GM19397 (cell line): ENCODE data around the gene GRK2.
A peak's percentile ranks its signal among the peaks of the same experiment; 100 is the strongest.
"Not testable (repeated sequence)": the region's sequence is repeated elsewhere in the genome, so short reads cannot be mapped to it uniquely, and the experiment has no call there.

ENCODE experiments used
- ATAC-seq: cut with Tn5 transposase; IDR thresholded peaks from one replicate; pipeline ENCODE4 v1.9.1; 2021; ENCODE audit warnings: mild to moderate bottlenecking, moderate library complexity; ENCODE audit not compliant: unreplicated experiment

GRK2 gene

DNA sequence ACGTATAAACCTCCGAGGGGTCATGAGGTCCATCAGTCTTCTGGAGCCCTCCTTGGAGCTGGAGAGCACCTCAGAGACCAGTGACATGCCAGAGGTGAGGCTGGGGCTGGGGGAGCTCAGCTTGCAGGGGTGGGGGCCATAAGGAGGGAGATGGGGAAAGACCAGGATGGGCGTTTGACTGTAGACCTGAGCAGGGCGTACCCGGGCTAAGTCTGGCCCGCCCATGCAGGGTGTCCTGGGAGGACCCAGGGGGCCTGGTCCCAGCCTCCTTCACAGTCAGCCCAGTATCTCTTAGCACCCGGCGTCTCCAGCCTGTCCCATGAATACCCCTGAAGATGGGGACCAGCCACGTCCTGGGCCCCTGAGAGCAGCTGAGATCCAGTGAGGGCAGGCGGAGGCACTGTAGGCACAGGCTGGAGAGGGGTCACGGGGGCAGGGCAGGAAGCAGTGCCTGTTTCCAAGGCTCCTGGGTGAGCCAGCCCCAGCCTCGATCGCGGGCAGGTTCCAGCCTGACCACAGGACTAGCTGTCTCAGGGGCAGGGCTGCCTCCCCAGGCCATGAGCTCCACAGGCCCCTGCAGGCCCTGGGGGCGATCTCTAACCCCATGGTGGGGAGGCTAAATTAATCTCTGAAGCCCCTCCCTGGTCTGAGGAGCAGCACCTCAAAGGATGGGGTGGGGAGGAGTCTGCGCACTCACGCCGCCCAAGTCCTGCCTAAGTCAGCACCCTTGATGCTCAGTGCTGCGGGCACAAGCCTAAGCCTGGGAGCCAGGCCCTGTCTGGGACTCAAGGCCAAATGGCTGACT, 44.2 kb downstream of the GRK2 start:
- ATAC-seq, result no peak

DNA sequence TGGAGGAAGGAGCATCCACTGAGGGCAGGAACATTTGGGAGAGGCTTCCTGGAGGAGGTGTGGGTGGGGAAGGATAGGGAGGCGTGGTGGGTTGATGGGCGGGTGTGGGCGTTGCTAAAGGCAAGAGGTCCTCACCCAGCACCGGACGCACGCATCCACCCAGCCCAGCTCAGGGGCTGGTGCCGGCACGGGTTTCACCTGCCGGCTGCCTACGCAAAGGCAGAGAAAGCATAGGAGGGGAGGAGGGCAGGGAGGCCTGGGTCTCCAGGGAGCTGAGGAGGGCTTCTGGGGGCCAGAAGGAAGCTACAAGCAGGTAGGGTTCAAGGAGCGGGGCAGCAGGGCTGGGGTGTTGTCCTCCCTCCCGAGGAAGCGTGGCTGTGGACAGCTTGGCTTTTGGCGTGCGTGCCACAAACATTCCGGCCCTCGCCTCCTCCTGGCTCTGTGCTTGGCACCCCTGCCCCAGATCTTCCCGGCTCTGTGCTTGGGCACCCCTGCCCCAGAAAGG, 44.8 kb downstream of the GRK2 start:
- ATAC-seq, result no peak

DNA sequence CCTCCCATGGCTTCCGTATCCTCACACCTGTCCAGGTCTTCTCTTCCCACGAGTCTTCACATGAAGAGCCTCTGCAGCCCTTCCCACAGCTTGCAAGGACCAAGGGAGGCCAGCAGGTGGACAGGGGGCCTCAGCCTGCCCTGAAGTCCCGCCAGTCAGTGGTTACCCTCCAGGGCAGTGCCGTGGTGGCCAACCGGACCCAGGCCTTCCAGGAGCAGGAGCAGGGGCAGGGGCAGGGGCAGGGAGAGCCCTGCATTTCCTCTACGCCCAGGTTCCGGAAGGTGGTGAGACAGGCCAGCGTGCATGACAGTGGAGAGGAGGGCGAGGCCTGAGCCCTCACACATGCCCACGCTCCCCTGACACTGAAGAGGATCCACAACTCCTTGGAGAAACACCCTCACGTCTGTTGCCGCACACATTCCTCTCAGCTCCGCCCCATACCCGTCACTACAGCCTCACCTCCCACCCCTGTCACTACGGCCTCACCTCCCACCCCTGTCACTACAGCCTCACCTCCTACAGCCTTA, 45.3 kb downstream of the GRK2 start:
- no peak for ATAC-seq

DNA sequence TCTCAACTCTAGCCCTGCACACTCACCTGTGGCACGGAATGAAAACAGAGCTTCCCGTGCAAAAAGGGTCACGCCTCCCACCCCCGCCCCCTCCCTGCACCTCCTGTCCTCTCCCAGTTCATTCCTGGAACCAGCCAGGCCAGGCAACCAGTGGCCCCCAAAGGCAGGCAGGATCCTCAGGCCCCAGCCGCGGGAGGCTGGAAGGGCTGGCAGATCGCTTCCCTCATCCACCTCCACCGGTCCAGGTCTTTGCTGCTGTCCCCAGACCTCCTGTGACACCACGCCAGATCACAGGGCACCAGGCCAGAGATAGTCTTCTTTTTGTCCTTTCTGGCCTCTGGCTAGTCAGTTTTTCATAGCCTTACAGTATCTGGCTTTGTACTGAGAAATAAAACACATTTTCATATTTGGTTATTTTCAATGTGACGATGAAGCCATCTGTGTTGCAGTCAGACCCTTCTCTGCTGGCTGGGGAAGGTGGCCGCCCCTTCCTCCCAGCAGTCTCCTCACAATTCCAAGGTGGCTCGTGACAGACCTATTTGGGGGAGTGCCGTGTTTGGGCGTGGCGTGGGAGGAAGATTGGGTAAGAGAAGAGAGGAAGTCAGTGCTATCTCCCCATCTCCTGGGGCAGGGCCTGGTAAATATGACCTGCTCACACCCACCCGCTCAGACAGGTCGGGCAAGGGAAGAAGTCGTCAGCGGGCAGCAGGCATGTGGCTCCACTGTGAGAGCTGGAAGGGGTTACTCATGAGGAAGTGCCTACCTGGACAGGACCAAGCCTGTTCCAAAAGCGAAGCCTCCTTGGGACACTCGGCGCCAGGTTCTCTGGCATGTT, 46.1 kb downstream of the GRK2 start:
- no peak for ATAC-seq

DNA sequence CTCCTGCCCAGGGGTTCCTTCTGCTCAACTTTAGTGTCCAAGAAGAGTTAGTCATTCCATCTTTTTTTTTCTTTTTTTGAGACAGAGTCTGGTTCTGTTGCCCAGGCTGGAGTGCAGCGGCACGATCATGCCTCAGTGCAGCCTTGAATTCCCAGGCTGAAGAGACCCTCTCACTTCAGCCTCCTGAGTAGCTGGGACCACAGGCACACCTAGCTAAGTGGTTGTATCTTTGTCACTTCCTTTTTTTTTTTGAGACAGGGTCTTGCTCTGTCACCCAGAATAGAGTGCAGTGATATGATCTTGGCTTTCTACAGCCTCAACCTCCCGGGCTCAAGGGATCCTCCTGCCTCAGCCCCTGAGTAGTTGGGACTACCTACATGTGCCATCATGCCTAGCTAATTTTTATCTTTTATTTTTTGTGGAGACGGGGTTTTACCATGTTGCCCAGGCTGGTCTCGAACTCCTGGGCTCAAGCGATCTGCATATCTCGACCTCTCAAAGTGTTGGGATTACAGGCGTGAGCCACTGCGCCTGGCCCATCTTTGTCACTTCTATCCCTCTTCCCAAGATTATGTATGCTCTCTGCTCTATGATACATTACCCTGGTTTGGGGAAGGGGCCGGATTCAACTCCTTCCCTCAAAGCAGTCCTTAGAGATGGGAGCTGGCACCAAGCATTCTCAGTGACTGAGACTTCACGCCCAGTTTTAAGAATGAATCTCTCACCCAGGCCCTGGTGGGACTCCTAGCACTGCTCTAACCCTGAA, 47.0 kb downstream of the GRK2 start:
- ATAC-seq, result no peak

DNA sequence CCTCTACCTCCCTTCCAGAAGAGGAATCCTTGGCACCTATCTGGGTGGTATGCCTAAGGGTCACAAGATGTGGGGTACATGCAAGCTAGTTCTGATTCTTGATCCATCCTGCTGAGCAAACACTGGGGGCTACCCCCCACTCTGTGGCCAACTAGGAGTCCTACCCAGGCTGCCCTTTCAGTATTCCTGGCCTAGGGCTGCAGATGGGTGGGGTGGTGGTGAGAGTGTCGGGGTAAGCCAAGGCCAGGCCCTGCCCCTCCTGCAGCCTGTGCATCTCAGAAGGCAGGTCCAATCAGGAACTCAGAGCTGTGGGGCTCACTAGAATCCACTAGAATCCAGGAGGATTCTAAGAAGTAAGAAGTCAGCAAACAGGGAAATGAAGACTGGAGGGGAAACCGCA, 47.9 kb downstream of the GRK2 start:
- ATAC-seq, result no peak

DNA sequence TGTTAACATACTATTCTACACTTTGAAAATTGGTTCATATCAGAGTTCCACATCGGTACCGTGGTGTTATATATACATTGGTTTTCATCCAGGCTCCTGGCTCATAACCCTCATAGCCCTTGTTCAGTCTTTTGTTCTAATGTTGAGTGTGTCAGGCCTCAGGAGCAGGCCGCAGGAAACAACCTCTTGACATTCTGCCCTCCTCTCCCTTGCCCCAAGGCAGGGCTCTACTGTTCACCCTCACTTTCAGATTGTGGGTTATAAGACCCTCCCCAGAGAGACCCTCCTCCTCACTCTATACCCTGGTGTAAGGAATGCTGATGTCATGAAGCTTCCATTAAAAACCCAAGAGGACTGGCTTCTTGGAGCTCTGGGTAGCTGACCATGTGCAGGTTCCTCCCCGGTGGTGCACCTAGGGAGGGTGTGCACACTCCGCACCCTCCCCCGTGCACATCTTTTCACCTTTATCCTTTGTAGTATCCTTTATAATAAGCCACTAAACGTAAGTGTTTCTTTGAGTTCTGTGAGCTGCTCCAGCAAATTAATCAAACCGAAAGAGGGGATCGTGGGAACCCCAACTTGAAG, 49.1 kb downstream of the GRK2 start:
- no peak for ATAC-seq

DNA sequence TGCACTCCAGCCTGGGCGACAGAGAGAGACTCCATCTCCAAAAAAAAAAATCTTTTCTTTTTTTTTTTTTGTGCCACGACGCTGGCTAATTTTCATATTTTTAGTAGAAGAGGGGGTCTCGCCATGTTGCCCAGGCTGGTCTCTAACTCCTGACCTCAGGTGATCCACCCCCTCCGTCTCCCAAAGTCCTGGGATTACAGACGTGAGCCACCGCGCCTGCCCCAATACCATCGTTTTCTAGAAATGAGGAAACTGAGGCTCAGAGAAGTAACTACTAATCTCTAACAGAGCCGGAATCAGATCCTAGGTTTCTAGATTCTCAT, 50.6 kb downstream of the GRK2 start:
- no peak for ATAC-seq

DNA sequence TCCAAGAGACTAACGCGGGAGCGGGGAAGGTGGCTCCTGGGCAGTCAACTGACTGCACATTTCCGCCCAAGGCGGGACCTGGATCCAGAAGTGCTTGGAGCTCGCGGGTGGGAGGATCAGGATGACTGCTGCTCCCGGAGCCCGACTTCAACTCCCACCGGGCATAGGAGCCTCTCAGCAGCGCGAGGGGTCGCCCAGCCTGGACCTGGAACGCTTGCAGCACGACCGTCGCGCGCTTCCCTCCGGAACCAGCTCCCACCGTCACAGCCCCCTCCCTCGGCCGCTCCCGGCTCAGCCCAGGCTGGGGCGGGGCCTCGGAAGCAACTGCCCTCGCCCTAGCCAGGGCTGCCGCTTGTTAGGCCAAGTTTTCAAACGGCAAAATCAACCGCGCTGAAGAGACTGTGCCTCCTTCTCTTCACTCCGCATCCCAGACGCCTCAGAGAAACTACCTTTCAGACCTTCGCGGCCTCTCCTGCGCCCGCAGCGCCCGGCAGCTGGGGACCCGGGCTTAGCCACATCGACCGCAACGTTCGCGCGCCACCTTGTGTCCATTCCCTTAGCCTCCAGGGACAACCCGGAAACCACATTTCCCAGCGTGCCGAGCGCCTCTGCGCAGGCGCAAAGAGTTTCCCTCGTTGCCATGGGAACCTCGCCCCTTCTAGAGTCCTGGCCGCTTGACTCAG, 51.1 kb downstream of the GRK2 start:
- peak; percentile 79 for ATAC-seq

DNA sequence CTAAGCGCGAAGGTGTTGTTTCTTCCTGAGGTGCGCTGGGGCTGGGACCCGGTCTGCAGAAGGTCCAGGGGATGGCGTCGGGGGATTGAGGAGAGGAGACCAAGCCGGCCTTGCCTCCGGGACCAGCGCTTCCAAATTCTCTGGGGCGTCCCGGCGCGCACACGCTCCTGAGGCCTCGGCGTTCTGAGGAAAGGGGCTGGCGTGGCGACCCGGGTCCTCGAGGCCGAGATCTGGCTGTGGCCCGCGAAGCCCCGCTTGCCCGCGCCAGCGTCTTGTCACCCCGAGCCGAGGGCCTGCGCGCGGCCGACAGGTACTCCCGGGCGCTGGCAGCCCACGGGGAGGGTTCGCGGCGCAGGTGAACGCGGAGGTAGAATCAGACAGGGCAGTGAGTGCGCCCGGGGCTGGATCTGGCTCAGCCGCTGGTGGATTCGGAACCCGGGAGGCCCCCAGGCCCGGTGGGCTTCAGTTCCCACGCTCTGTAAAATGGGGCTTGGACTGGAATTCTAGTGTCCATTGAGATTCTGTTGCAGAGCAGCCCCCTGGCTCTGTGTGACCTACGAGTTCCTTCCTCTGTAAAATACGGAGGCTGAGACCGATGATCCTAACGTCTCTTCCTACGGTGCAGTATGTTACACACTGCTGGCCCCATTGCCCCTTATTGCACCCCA, 51.7 kb downstream of the GRK2 start:
- peak; percentile 20 for ATAC-seq

DNA sequence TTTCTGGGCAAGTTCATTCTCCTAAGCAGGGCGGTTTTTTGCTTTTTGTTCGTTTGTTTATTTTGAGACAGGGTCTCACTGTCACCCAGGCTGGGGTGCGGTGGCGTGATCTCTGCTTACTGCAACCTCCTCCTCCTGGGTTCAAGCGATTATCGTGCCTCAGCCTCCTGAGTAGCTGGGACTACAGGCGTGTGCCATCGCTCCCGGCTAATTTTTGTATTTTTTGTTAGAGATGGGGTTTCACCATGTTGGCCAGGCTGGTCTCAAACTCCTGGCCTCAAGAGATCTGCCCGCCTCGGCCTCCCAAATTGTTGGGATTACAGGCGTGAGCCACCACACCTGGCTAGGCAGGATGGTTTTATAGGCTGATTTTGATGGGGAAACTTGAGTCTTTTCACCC, 52.6 kb downstream of the GRK2 start:
- ATAC-seq, result not testable (repeated sequence)

DNA sequence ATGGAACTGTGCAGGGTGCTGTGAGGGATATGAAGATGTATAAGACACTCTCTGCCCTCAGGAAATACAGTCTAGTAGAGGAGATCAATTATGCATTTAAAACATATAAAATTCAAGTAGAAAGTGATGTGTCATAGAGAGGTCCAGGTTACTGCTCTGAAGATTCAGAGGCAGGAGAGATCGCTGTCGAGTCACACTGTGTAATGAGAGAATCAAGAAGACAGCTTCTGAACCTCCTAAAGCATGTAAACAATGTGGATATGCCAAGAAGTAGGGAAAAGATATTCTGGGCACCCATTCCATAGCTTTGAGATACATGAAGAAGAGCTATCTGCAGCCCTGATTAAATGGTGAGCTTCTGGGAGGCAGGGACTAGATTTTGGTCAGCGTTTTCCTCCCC, 53.7 kb downstream of the GRK2 start:
- ATAC-seq, result no peak

DNA sequence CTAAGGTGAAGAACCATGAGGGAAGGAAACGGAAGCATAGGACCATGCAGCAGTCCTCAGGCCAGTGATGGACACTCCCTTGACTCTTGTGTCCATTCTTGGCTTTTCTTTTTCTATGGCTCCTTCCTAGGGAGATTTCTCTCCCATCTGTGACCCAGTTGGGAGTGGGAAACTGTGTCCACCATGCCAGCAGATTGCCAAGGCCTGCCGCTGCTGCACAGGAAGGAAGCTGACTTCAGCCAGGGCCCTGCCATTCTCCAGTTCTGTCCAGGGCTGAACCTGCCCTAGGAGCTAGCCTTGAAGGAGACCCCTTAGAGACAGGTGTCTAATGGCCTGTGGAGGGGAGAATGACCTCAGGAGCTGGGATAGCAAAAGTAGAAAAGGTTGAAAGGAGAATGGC, 54.4 kb downstream of the GRK2 start:
- no peak for ATAC-seq

DNA sequence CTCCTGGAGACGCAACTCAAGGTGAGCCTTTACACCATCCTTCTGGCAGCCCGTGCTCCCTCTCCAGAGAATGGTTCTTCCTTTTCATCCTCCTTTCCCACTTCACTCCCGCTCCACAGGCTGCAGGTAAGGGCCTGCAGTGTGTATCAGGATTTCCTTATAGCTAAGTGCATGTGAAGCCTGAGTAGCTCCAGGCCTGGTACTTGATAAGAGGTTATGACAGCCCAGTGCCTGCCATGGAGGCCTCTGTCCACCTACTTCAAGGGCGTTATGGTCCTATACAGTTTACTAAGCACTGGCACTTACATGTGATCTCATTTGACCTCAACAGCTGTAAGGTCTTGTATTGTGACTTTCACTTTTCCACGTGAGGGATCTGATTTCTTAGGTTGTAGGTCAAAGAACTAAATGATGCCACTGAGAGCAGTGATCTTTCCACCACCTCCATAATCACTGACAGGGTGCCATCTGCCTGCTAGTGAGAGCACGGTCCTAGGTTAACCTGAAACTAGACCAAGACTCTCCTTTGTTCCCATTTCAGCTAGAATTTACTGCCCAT, 55.1 kb downstream of the GRK2 start:
- no peak for ATAC-seq

DNA sequence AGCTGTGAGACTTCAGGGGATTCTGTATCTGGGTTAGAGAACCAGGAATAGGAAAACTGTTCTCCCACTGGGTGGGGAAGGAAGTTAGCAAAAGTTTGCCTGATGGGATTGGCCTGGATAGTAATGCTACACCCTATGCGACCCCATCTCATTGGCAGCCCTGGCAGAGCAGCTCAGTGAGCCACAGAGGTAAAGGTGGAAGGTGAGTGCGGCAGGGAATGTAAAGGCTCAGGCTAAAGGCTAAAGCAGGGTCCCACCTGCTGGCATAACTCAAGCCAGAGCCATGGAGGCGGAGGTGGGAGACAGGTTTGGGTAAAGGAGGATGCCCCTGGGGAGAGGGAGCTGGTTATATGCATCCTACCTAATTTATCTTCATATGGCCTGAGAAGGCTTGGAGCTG, 55.8 kb downstream of the GRK2 start:
- no peak for ATAC-seq

DNA sequence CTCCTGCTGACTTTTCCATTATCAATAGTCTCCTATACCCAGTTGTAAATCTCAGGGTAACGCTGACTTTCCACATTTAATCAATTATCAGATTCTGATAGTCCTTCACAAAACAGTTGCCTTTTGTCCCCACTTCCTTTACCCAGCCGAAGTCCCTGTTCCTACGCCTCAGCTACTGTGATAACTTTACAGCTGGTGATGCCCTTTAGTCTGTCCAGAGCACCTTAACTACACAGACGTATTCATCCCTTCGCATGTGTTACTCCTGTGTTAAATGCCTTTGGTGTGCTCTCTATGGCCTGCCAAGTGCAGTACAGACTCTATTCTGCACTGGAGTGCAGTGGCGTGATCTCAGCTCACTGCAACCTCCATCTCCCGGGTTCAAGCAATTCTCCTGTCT, 57.3 kb downstream of the GRK2 start:
- no peak for ATAC-seq

DNA sequence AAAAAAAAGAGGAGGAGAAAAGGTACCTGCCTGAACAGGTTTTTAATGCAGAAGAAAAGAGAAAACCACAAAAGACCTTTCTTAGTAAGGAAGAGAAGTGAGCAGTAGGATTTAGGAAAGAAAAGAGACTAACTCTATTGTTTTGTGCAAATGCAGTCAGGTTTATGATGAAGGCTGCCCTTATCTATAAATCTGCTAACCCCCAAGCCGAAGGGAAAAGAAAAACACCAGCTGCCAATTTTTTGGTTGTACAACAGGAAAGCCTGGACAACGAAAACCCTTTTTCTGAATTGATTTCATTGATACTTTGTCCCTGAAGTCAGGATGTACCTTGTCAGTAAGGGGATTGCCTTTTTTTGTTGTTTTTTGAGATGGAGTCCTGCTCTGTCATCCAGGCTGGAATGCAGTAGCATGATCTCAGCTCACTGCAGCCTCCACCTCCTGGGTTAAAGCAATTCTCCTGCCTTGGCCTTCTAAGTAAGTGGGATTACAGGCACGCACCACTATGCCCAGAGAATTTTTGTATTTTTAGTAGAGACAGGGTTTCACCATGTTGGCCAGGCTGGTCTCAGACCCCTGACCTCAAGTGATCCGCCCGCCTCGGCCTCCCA, 65.9 kb downstream of the GRK2 start:
- no peak for ATAC-seq
